ENCODE results near the gene C6orf62.
"Not testable (repeated sequence)": the region's sequence is repeated elsewhere in the genome, so short reads cannot be mapped to it uniquely, and the experiment has no call there.

C6orf62 gene

GRCh38 chr6:24742216-24742738, 23.3 kb upstream of the C6orf62 start:
- DNase-seq (ENCODE audit: low spot score): no peak

GRCh38 chr6:24740861-24741260, 21.9 kb upstream of the C6orf62 start:
- no peak for DNase-seq (ENCODE audit: low spot score)

- DNase-seq (ENCODE audit: low spot score): no peak
Measured at GRCh38 chr6:24738741-24739140, 19.8 kb upstream of the C6orf62 start.

GRCh38 chr6:24734710-24735109, 15.8 kb upstream of the C6orf62 start:
- not testable (repeated sequence) for DNase-seq (ENCODE audit: low spot score)

DNA sequence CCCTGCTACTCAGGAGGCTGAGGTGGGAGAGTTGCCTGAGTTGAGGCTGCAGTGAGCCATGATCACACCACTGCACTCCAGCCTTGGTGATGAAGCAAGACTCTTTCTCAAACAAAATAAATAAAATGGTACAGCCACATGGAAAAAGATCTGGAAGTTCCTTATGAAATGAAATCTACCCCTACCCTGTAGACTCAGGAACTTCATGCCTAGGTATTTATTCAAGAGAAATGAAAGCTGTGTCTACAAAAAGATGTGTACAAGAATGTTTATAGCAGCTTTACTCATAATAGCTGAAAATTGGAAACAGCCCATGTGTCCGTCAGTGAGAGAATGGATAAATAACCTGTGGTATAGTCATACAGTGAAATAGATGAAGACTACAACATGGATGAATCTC, 15.2 kb upstream of the C6orf62 start:
- DNase-seq (ENCODE audit: low spot score): no peak

DNA sequence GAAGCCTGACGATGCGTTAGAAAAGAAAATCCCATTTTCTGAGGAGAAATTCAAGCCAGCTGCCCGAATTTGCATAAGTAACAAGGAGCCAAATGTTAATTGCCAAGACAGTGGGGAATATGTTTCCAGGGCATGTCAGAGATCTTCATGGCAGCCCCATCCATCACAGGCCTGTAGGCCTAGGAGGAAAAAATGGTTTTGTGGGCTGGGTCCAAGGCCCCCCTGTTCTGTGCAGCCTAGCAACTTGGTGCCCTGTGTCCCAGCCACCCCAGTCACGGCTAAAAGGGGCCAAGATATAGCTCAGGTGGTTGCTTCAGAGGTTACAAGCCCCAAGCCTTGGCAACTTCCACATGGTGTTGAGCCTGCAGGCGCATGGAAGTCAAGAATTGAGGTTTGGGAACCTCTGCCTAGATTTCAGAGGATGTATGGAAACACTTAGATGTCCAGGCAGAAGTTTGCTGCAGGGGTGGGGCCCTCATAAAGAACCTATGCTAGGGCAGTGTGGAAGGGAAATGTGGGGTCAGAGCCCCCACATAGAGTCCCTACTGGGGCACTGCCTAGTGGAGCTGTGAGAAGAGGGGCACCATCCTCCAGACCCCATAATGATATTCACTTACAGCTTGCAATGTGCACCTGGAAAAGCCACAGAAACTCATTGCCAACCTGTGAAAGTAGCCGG, 12.6 kb upstream of the C6orf62 start:
- DNase-seq (ENCODE audit: low spot score): not testable (repeated sequence)

GRCh38 chr6:24730653-24731052, 11.7 kb upstream of the C6orf62 start:
- DNase-seq (ENCODE audit: low spot score): not testable (repeated sequence)

DNA sequence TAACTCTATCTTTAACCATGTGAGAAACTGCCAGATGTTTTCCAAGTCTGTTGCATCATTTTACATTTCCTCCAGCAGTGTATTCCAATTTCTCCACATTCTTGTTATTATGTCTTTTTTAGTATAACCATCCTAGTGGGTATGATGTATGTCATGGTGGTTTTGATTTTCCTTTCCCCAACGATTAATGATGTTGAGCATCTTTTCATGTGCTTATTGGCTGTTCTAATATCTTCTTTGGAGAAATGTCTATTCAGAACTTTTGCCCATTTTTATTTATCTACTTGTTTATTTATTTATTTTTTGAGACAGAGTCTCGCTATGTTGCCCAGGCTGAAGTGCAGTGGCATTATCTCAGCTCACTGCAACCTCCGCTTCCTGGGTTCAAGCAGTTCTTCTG, 4.3 kb upstream of the C6orf62 start:
- DNase-seq (ENCODE audit: low spot score): no peak

DNA sequence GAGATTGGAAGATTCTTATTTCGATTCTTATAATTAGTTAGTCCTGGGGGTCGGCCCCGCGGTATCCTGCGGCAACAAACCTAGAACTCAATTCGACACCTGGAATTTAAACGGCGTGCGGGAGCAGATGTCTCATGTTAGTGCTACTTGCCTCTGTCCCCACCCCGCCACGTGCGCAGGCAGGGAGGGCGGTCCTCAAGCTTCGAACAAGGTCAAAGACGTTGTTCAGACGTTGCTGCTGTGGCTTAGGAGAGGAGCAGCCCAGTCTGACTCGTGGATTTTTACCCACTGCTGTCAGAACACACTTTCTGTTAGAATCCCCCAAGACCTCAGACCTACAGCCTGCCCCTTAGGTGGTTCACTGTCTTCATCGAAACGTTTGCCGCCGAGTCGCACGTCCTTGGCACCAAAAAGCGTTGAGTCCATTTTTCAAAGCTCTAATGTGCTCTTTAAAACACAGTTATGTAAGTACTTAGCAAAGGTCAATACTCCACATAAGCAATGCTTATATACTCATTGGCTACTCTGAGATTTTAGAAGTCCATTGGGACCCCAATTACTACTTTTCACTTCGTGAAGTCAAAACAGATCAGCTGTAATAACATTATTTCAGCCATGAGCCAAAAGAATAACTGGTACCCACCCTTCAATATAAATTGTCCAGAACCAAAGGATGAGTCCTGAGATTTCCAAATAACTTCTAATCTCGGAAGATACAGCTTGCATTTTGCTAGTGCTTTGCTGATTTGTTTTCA, 2.7 kb upstream of the C6orf62 start:
- no peak for DNase-seq (ENCODE audit: low spot score)

DNA sequence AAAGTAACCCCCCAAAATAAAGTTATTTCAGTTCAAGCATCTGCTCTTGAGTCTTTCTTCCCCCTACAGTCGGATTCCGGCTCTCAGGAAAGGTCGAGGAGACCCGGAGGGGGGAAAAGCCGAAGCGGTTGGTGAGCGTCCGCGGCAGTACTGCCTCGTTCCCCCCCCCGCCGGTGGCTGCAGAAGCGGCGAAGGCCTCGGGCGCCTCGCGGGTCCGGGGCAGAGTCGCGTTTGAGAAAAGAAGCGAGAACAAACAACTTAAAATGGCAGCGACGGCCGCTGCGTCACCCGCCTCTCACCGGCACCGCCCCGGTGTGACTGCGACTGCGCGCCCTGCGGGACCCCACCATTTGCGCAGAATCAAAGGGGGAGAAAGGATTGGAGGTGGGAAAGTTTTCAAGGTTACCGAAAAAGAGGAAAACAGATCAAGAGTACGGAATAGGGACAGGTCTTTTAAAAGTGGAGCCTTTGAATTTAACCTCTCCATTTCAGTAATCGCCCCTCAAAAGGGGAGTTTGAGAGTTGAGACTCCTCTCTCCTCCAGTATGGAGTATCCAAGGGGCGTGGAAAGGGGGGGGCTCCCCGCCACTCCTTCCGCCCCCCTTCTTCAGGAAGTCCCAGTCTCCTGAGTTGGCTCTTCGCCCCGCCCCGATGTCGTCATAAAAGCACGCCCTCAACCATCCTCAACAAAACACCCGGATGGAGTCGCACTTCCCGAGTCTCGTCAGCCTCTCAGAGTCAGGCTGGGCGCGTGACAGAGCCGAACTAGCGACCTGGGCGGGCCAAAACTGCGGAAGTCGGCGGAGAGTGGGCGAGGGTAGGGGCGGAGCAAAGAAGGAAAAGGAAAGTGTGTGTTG, 1.9 kb upstream of the C6orf62 start:
- DNase-seq (ENCODE audit: low spot score): peak; percentile 100

- peak; percentile 40 for DNase-seq (ENCODE audit: low spot score)
Measured at GRCh38 chr6:24720131-24720603, 1.2 kb upstream of the C6orf62 start.

GRCh38 chr6:24718449-24719124, 367 bp downstream of the C6orf62 start:
- DNase-seq (ENCODE audit: low spot score): no peak

DNA sequence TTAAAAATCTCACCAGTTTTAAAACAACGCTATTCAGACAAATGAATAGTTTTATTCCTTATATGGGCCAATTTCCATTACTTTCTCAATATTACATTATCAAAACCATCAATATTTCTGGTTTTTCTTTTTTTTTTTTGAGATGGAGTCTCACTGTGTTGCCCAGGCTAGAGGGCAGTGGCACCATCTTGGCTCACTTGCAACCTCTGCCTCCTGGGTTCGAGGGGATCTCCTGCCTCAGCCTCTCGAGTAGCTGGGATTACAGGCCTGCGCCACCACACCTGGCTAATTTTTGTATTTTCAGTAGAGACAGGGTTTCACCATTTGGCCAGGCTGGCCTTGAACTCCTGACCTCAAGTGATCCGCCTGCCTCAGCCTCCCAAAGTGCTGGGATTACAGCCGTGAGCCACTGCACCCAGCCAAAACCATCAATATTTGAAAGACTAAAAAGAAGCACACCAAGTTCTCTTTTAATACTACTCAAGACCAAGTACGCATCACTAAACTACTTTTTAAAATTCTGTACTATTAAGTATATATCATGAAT, 2.3 kb downstream of the C6orf62 start:
- not testable (repeated sequence) for DNase-seq (ENCODE audit: low spot score)

- DNase-seq (ENCODE audit: low spot score): no peak
Measured at GRCh38 chr6:24710519-24711303, 8.2 kb downstream of the C6orf62 start.

DNA sequence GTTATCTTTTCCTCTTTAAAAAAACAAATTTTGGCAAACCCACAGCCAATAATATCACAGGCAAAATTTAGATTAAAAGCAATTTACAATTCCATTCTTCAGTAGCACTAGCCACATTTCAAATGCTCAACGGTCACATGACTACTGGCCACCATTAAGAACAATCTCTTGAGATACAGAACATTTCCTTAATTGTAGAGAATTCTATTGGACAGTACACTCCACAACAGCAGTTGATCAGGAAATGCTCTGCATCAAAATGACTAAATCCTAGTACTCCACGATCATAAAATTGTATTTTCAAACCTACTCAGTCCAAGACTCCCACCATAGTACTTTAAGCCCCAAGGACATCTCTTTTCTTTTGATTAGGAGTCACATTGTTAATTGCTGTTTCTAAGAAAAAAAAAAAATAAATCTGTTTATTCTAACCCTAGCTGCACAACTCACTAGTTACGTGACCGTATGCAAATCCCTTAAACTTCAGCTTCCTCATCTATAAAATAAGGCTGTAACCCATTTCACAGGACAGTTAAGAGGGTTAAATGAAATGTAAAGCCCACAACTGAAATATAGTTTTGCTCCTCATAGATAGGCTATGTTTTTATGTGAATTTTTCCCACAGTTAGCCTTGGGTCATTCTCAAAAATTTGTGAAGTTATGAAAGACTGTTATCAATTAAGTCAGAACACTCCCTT, 9.8 kb downstream of the C6orf62 start:
- DNase-seq (ENCODE audit: low spot score): no peak

GRCh38 chr6:24708612-24709011, 10.3 kb downstream of the C6orf62 start:
- no peak for DNase-seq (ENCODE audit: low spot score)

DNA sequence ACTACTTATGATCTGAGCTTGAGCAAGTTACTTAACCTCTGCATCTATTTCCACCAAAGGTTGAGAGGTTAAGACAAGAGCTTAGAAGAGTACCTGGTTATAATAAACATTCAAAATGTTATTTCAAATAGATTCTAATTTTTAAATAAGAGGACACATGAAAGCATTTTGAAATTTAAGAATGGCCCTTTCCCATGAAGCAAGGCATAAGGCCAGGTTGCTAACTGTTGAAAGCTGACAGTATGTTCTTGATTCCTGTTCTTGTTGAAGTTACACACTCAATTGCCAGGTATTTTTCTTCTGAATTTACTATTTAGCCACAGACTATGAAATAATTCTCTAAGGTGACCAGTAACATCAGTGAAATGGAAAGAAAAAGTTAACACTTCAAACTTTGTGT, 14.5 kb downstream of the C6orf62 start:
- DNase-seq (ENCODE audit: low spot score): no peak

- no peak for DNase-seq (ENCODE audit: low spot score)
Measured at GRCh38 chr6:24702720-24703282, 16.2 kb downstream of the C6orf62 start.

DNA sequence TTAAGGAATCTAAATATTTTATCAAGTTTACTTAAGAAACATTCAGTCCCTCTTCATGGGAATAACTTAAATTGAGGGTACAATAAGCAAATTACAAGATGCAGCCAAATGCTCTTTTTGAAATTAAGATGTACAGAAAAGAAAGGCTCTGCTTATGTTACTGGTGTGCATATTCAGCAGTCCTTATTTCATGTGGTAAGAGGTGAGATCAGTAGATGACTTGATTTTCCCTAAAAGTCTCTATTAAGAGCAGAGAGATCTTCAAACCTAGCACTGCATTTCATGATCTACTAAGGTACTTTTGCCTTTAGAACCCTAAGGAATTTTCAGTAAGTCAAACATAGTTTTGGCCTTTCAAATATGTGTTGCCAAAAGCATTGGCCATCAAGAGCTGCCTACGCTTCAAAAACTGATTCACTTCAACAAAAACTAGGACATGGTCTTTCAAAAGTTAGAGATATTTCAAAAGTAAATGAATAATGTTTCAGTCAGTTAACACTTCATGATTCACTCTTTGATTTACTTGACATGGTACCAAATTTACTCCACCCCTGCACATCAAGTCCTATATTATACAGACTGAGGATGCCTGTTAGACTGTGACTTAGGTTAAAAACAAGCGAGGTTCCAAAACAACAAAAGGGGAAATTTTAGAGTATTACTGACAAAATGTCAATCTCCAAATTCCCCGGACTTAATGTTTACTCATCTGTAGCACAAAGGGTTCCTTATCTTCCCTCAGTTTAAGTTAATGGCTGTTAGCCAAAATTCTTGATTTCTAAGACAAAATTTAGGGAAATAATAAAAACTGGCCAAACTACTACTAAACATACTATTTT, 19.2 kb downstream of the C6orf62 start:
- DNase-seq (ENCODE audit: low spot score): no peak
